HG02610 (cell line): ENCODE data around the gene MON2.
"Not testable (repeated sequence)": the region's sequence is repeated elsewhere in the genome, so short reads cannot be mapped to it uniquely, and the experiment has no call there.

Experiments
- ATAC-seq: cut with Tn5 transposase; IDR thresholded peaks from one replicate; pipeline ENCODE4 v1.9.1; 2021; ENCODE audit warnings: mild to moderate bottlenecking, moderate library complexity; ENCODE audit not compliant: unreplicated experiment

MON2 gene

GRCh38 chr12:62472472-62472871 is 5.8 kb downstream of the MON2 start:
- ATAC-seq = no peak

GRCh38 chr12:62481843-62482540 is 15.4 kb downstream of the MON2 start:
- no peak for ATAC-seq

- no peak for ATAC-seq
Observed at GRCh38 chr12:62482769-62483168, 16.1 kb downstream of the MON2 start.

- ATAC-seq = peak; percentile 79
Observed at GRCh38 chr12:62484233-62484632, 17.6 kb downstream of the MON2 start.

GRCh38 chr12:62505786-62506185 is 39.2 kb downstream of the MON2 start:
- no peak for ATAC-seq

GRCh38 chr12:62512901-62513300 is 46.3 kb downstream of the MON2 start:
- no peak for ATAC-seq

GRCh38 chr12:62514080-62514479 is 47.5 kb downstream of the MON2 start:
- not testable (repeated sequence) for ATAC-seq

GRCh38 chr12:62516927-62517326 is 50.3 kb downstream of the MON2 start:
- ATAC-seq = no peak

GRCh38 chr12:62517887-62518286 is 51.3 kb downstream of the MON2 start:
- no peak for ATAC-seq

GRCh38 chr12:62519043-62519442 is 52.4 kb downstream of the MON2 start:
- no peak for ATAC-seq

- no peak for ATAC-seq
Observed at GRCh38 chr12:62520361-62520760, 53.7 kb downstream of the MON2 start.

GRCh38 chr12:62522984-62523383 is 56.4 kb downstream of the MON2 start:
- ATAC-seq = peak; percentile 74

GRCh38 chr12:62523619-62524018 is 57.0 kb downstream of the MON2 start:
- ATAC-seq = no peak

GRCh38 chr12:62525271-62525670 is 58.6 kb downstream of the MON2 start:
- ATAC-seq = no peak

- ATAC-seq = no peak
Observed at GRCh38 chr12:62530596-62530995, 64.0 kb downstream of the MON2 start.

GRCh38 chr12:62532333-62532732 is 65.7 kb downstream of the MON2 start:
- ATAC-seq = no peak

- no peak for ATAC-seq
Observed at GRCh38 chr12:62533087-62533754, 66.6 kb downstream of the MON2 start.

- no peak for ATAC-seq
Observed at GRCh38 chr12:62533755-62534107, 67.1 kb downstream of the MON2 start.

GRCh38 chr12:62536546-62536945 is 69.9 kb downstream of the MON2 start:
- ATAC-seq = no peak

GRCh38 chr12:62537551-62537950 is 70.9 kb downstream of the MON2 start:
- ATAC-seq = no peak

- no peak for ATAC-seq
Observed at GRCh38 chr12:62540354-62540753, 73.7 kb downstream of the MON2 start.

- no peak for ATAC-seq
Observed at GRCh38 chr12:62542814-62543213, 76.2 kb downstream of the MON2 start.

- no peak for ATAC-seq
Observed at GRCh38 chr12:62543324-62543723, 76.7 kb downstream of the MON2 start.
